HG02938 (cell line): ENCODE results near the gene R3HCC1L.

Experiments used
- ATAC-seq: cut with Tn5 transposase; IDR thresholded peaks from one replicate; pipeline ENCODE4 v1.9.1; 2021; ENCODE audit warnings: mild to moderate bottlenecking, moderate library complexity; ENCODE audit not compliant: unreplicated experiment

R3HCC1L gene

GRCh38 chr10:98257961-98258360 is 123.5 kb downstream of the R3HCC1L start:
- no peak for ATAC-seq

GRCh38 chr10:98258683-98259454 is 124.4 kb downstream of the R3HCC1L start:
- no peak for ATAC-seq

GRCh38 chr10:98259606-98260315 is 125.3 kb downstream of the R3HCC1L start:
- no peak for ATAC-seq

GRCh38 chr10:98260350-98260749 is 125.9 kb downstream of the R3HCC1L start:
- ATAC-seq = no peak

GRCh38 chr10:98260752-98261151 is 126.3 kb downstream of the R3HCC1L start:
- no peak for ATAC-seq

- ATAC-seq = no peak
Observed at GRCh38 chr10:98261436-98262277, 127.2 kb downstream of the R3HCC1L start.

- no peak for ATAC-seq
Observed at GRCh38 chr10:98262571-98262970, 128.1 kb downstream of the R3HCC1L start.

GRCh38 chr10:98263088-98263487 is 128.6 kb downstream of the R3HCC1L start:
- no peak for ATAC-seq

- no peak for ATAC-seq
Observed at GRCh38 chr10:98264378-98265065, 130.1 kb downstream of the R3HCC1L start.

GRCh38 chr10:98265403-98266378 is 131.2 kb downstream of the R3HCC1L start:
- no peak for ATAC-seq

GRCh38 chr10:98266647-98267046 is 132.2 kb downstream of the R3HCC1L start:
- ATAC-seq = no peak

- no peak for ATAC-seq
Observed at GRCh38 chr10:98267069-98267893, 132.8 kb downstream of the R3HCC1L start.

- ATAC-seq = no peak
Observed at GRCh38 chr10:98267894-98268693, 133.6 kb downstream of the R3HCC1L start, which contains the start of gene LOXL4. TSS of gene LOXL4 (minus strand) at chr10:98268194. CDS start at chr10:98263019, 5,175 bp downstream.

GRCh38 chr10:98268694-98269431 is 134.4 kb downstream of the R3HCC1L start:
- no peak for ATAC-seq

- no peak for ATAC-seq
Observed at GRCh38 chr10:98269435-98269912, 135.0 kb downstream of the R3HCC1L start.

GRCh38 chr10:98270073-98270740 is 135.8 kb downstream of the R3HCC1L start:
- no peak for ATAC-seq
